Endothelial cell of umbilical vein (primary cell): ENCODE results near the gene CYP4F22. TPM values are rescaled to one million over a fixed set of nuclear protein-coding genes. Genes with fewer than 3 reads are reported as not detected.
A peak's percentile ranks its signal among the peaks of the same experiment; 100 is the strongest.

Source experiments
- BruUV-seq: library from RNA; stranded (reverse); fragments of 400-500 nt; replicated peaks from 2 replicates; lab custom pipeline; 2021; lab: Mats Ljungman, UMichigan
- CTCF ChIA-PET: fragments of 300-600, 350-600 bp; sonication (Branson Sonifier 250); formaldehyde crosslinking; loops from one replicate; lab custom pipeline; 2021; ENCODE audit warnings: antibody characterized with exemption, inconsistent platforms; lab: Charles Lee
- POLR2A ChIA-PET: fragments of 300-600, 350-600 bp; sonication (Branson Sonifier 250); formaldehyde crosslinking; loops from one replicate; lab custom pipeline; 2021; ENCODE audit warnings: antibody characterized with exemption, inconsistent platforms; lab: Charles Lee
- DNase-seq: peaks from one replicate; pipeline ENCODE4 v3.0.0-alpha.2; 2011; ENCODE audit warnings: low read depth, low spot score
- FAIRE-seq: peaks from 2 replicates; lab custom pipeline; 2011; peaks lifted over from hg19 to GRCh38; lab: Jason Lieb, UNC
- H2AFZ ChIP-seq: 2 replicates; pipeline ENCODE4 v1.6.0; 2012; ENCODE audit warnings: low read depth, low read length, control low read depth, inconsistent platforms
- H3K27ac ChIP-seq: 2 replicates; pipeline ENCODE4 v1.5.1; 2011; ENCODE audit warnings: low read depth, mild to moderate bottlenecking, control low read depth, low read length, moderate library complexity; ENCODE audit not compliant: insufficient read depth
- H3K27me3 ChIP-seq, 2 experiments: 2 replicates each; pipeline versions ENCODE4 v1.6.0 to v1.6.1; 2011; ENCODE audit warnings: low read length in 2 of 2, mixed read lengths in 1 of 2; ENCODE audit not compliant: control insufficient read depth in 2 of 2, insufficient read depth in 2 of 2
- H3K36me3 ChIP-seq, 2 experiments: 2 replicates in 1 of 2; 3 replicates in 1 of 2; pipeline ENCODE4 v1.5.1; 2011; ENCODE audit warnings: low read length in 2 of 2, mild to moderate bottlenecking in 1 of 2, moderate library complexity in 1 of 2; ENCODE audit not compliant: control insufficient read depth in 2 of 2, insufficient read depth in 2 of 2; ENCODE audit errors: extremely low read depth in 1 of 2
- H3K4me1 ChIP-seq: 3 replicates; pipeline ENCODE4 v1.5.1; 2011; ENCODE audit warnings: mild to moderate bottlenecking, low read length; ENCODE audit not compliant: control insufficient read depth, insufficient read depth; ENCODE audit errors: extremely low read depth
- H3K4me2 ChIP-seq: 2 replicates; pipeline ENCODE4 v1.6.1; 2011; ENCODE audit warnings: low read length, control low read depth, mixed read lengths; ENCODE audit not compliant: insufficient read depth
- H3K4me3 ChIP-seq, 3 experiments: fragments of 200-600 bp in 1 of 3; sonication (generic), shearing (Covaris generic) in 1 of 3; replicated peaks in 1 of 3; 2 replicates each; pipeline ENCODE4 v1.5.1; 2011 to 2016; ENCODE audit warnings: control low read depth in 3 of 3, low read length in 3 of 3, mild to moderate bottlenecking in 2 of 3, inconsistent platforms in 1 of 3, low read depth in 1 of 3, moderate library complexity in 1 of 3; ENCODE audit not compliant: insufficient read depth in 1 of 3
- H3K79me2 ChIP-seq: 2 replicates; pipeline ENCODE4 v1.6.0; 2012; ENCODE audit warnings: low read length, inconsistent platforms; ENCODE audit not compliant: control insufficient read depth, insufficient read depth
- H3K9ac ChIP-seq: replicated peaks from 2 replicates; pipeline ENCODE3; 2011; ENCODE audit warnings: low read length, control low read depth; ENCODE audit not compliant: insufficient read depth; ENCODE audit errors: extremely low read depth
- H3K9me1 ChIP-seq: replicated peaks from 3 replicates; pipeline ENCODE4 v1.6.0; 2011; ENCODE audit warnings: mild to moderate bottlenecking, low read length; ENCODE audit not compliant: control insufficient read depth, insufficient read depth; ENCODE audit errors: extremely low read depth
- H3K9me3 ChIP-seq: replicated peaks from 2 replicates; pipeline ENCODE4 v1.5.1; 2012; ENCODE audit warnings: low read length, inconsistent platforms; ENCODE audit not compliant: control insufficient read depth, insufficient read depth
- H4K20me1 ChIP-seq: replicated peaks from 2 replicates; pipeline ENCODE3; 2011; ENCODE audit warnings: mild to moderate bottlenecking, low read length; ENCODE audit not compliant: control insufficient read depth, insufficient read depth; ENCODE audit errors: extremely low read depth
- CTCF ChIP-seq, 2 donors: IDR thresholded peaks; 1 replicate in 1 of 2; 2 replicates in 1 of 2; pipeline ENCODE4 v1.5.1; 2011; ENCODE audit warnings: low read length in 2 of 2, mild to moderate bottlenecking in 2 of 2, moderate library complexity in 2 of 2, control low read depth in 1 of 2, inconsistent platforms in 1 of 2, low read depth in 1 of 2; ENCODE audit not compliant: insufficient read depth in 1 of 2; ENCODE audit errors: extremely low read depth in 1 of 2
- EZH2 ChIP-seq: IDR thresholded peaks from 2 replicates; pipeline ENCODE4 v1.6.1; 2012; ENCODE audit warnings: borderline replicate concordance, low read depth, mild to moderate bottlenecking, moderate library complexity, low read length, inconsistent platforms; ENCODE audit not compliant: severe bottlenecking
- FOS ChIP-seq: IDR thresholded peaks from 2 replicates; pipeline ENCODE4 v1.6.1; 2011; ENCODE audit warnings: mild to moderate bottlenecking, low read length, moderate library complexity, borderline replicate concordance; ENCODE audit not compliant: insufficient read depth
- GATA2 ChIP-seq: IDR thresholded peaks from 2 replicates; pipeline ENCODE4 v1.7.0; 2011; ENCODE audit warnings: low read depth, mild to moderate bottlenecking, moderate library complexity, mixed read lengths, low read length; ENCODE audit not compliant: insufficient read length, insufficient read depth
- JUN ChIP-seq: IDR thresholded peaks from 2 replicates; pipeline ENCODE4 v1.6.1; 2011; ENCODE audit warnings: borderline replicate concordance, low read depth; ENCODE audit not compliant: insufficient read length, insufficient read depth
- MYC ChIP-seq: IDR thresholded peaks from one replicate; pipeline ENCODE4 v1.6.1; 2011; ENCODE audit warnings: mild to moderate bottlenecking, low read depth, low read length
- POLR2A ChIP-seq: IDR thresholded peaks from 2 replicates; pipeline ENCODE4 v1.6.1; 2012; ENCODE audit warnings: low read depth, mild to moderate bottlenecking, control low read depth, low read length
- POLR2AphosphoS5 ChIP-seq: IDR thresholded peaks from 2 replicates; pipeline ENCODE4 v1.6.1; 2012; ENCODE audit warnings: low read depth, mild to moderate bottlenecking, control low read depth, low read length, moderate library complexity; ENCODE audit not compliant: insufficient read depth
- dilution Hi-C: fragments of 300-500 bp; cut with MboI; formaldehyde crosslinking; loops from one replicate; pipeline ENCODE4 v1.15.0; 2019; ENCODE audit warnings: low sequenced_read_pairs; ENCODE audit not compliant: extremely low pct_ligation_motif_present
- intact Hi-C: fragments of 100-400 bp; cut with micrococcal nuclease; formaldehyde crosslinking; loops from one replicate; pipeline ENCODE4 v1.10.0; 2022
- polyA plus RNA-seq, 4 experiments: library from polyadenylated mRNA; depleted of rRNA in 3 of 4; stranded (reverse) in 3 of 4; unstranded in 1 of 4; fragments of >200 nt; gene quantifications; 2 replicates each; pipeline versions ENCODE4 v1.2.1 to v1.2.3, GENCODE V29; 2011 to 2012; ENCODE audit warnings: missing spikeins in 1 of 4
- total RNA-seq: library from RNA; stranded (reverse); gene quantifications from 2 replicates; pipeline ENCODE4 v1.2.3, GENCODE V29; 2021
- TF ChIP-seq, protein P1 (sequence below): IDR thresholded peaks from 2 replicates; pipeline ENCODE4 v1.6.1; 2011; ENCODE audit not compliant: insufficient read depth, insufficient read length

The CYP4F22 gene
- total and polyA plus RNA-seq, 2 donors (not counting 3 experiments of a cell fraction or from before 2014, with no cell fraction given) = not detected

GRCh38 chr19:15468675-15469512 lies 39.4 kb upstream of the CYP4F22 start:
- CTCF ChIA-PET = interaction anchor here (1.1 to 4.2 kb wide), 3 partner anchors 14 to 87 kb away, joined by 4 to 29 read pairs (median 10); no protein-coding TSS in a partner anchor

More at GRCh38 chr19:15468675-15469512, 39.4 kb upstream of the CYP4F22 start:
- no peaks in the 10 kb centered on the region for H4K20me1 ChIP-seq
- no peaks in the 10 kb centered on the region for H3K79me2 ChIP-seq
- FAIRE-seq (no peak), DNase-seq (peak; percentile 49)
- intact Hi-C loops = loop anchor here (5.0 kb wide), 1 partner anchor 88 kb away; no protein-coding TSS in a partner anchor
- H3K27ac ChIP-seq = no peak overlapping the region
- no peak overlapping the region for H3K4me3 ChIP-seq
- H3K9me3 ChIP-seq = no peaks in the 10 kb centered on the region
- TF ChIP-seq POLR2A (no peak), CTCF (IDR thresholded peaks at IDR 0.05; ENCODE audit: extremely low read depth in 1 of 2, insufficient read depth in 1 of 2, low read depth in 1 of 2, low read length in 2 of 2) (no peak), GATA2 (no peak), FOS (no peak), MYC (no peak), EZH2 (no peak), JUN (no peak), POLR2AphosphoS5 (no peak)
- TF ChIP-seq, protein P1, sequence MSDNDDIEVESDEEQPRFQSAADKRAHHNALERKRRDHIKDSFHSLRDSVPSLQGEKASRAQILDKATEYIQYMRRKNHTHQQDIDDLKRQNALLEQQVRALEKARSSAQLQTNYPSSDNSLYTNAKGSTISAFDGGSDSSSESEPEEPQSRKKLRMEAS = no peak
- dilution Hi-C loops = no loop called here
- no peak overlapping the region for H3K4me2 ChIP-seq
- no peaks in the 10 kb centered on the region for H3K36me3 ChIP-seq
- no peak overlapping the region for H3K9ac ChIP-seq
- H2AFZ ChIP-seq = peak overlapping the region; percentile 85
- H3K9me1 ChIP-seq = no peaks in the 10 kb centered on the region
- no TSS peak for BruUV-seq
- peaks cover 0 to 4% of the 10 kb centered on the region in 2 experiments for H3K27me3 ChIP-seq
- H3K4me1 ChIP-seq = peaks cover 34% of the 10 kb centered on the region
- POLR2A ChIA-PET = no interaction called here
